RWPE1 (cell line): ENCODE results near the gene RNU5D-1.

Experiments
- CTCF ChIA-PET: fragments of 350-600 bp; sonication (Branson Sonifier 250); formaldehyde crosslinking; extraction: SDS; loops from one replicate; lab custom pipeline; 2021; lab: Yijun Ruan, JAX
- POLR2A ChIA-PET: fragments of 400-600 bp; formaldehyde crosslinking; extraction: SDS; loops from one replicate; lab custom pipeline; 2020; ENCODE audit warnings: antibody characterized with exemption; ENCODE audit not compliant: low non-redundant PET; lab: Yijun Ruan, JAX
- DNase-seq: peaks from one replicate; pipeline ENCODE4 v3.0.0; 2012; ENCODE audit warnings: low spot score
- H3K27ac ChIP-seq: fragments of 450-650 bp; 2 replicates; pipeline ENCODE4 v1.5.1; 2017
- CTCF ChIP-seq: fragments of 450-650 bp; conservative IDR thresholded peaks from 2 replicates; pipeline ENCODE4 v1.5.1; 2017; ENCODE audit warnings: low read depth, mild to moderate bottlenecking

The RNU5D-1 gene

DNA sequence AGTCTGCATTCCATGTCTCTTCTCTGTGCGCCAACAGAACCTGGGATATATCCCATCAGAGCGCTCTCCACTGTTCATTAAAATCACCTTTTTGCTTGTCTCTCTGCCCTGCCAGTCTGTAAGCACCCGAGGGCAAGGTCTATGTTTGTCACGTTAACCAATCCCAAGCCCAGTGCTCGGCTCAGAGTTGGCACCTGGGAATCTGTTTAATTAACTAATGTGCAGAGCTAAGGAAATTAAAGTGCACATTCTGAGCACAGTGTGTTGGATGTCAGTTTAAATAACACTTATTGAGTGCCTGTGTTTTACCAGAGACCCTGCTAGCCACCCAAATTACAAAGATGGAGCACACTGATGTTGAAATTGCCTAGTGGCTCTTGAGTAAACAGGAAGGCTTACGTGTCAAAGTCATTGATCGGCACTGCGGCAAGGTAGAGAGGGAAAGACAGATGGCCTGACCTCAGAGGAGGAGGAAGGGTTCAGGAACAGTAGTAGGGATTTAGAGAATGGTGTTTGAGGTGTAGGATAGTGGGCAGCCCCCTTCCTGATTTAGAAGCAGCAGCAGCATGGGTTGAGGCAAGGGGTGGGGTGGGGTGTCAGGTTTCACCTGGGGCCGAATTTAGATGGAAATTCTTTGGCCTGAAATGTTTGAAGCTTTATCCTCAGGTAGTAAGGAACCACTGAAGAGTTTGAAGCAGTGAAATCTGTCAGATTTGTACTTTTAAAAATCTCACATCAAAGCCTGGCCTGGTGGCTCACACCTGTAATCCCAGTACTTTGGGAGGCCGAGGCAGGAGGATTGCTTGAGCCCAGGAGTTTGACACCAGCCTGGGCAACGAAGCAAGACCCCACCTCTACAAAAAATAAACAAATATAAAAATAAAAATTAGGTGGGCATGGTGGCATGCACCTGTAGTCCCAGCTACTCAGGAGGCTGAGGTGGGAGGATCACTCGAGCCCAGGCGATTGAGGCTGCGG is 48.8 kb downstream of the RNU5D-1 start:
- no peak for TF ChIP-seq CTCF
- CTCF ChIA-PET, result interaction anchor here (0.6 kb wide), 1 partner anchor 274 kb away, joined by 3 read pairs; no protein-coding TSS in a partner anchor
- DNase-seq, result no peak
- POLR2A ChIA-PET, result no interaction called here
- no peak overlapping the region for H3K27ac ChIP-seq
